GM21737 (cell line): ENCODE data around the gene PRKAA2.

ENCODE experiments used
- ATAC-seq: cut with Tn5 transposase; IDR thresholded peaks from one replicate; pipeline ENCODE4 v1.9.1; 2021; ENCODE audit warnings: mild to moderate bottlenecking, moderate library complexity; ENCODE audit not compliant: unreplicated experiment

Gene PRKAA2

DNA sequence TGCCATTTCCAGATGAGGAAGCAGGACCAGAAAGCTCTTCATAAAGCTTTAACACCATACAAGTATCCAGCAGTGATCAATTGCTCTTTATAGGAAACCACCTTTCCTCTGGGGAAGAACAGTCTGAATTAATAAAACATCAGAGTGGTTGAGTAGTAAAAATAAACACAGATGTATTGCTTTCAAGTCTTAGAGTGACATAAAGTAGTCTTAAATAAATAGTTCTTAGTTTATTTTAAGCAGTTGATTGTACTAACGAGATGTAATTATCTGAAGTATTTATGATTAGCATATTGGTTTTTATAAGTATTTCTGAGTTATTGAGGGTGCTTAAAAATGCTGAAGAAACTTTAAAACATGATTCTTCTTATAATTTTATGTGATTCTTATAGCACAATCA lies 67.0 kb downstream of the PRKAA2 start:
- no peak for ATAC-seq

DNA sequence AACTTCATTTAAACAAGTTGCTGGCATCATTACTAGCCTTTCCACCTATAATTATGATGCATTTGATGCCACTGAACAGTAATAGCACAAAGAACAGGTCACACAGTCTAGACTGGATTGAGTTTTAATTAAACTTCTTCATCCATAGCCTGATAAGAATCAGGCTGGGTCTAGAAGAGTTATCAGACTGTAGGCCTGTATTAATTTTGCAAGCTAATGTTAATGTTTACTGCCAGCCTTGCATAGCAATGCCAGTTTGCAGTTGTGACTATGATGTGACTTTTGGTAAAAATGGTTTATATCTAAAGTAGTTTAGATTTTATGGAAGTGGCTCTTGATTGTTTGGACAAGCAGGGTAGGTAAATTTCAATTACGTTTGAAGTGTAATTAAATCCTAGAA lies 68.0 kb downstream of the PRKAA2 start:
- no peak for ATAC-seq

DNA sequence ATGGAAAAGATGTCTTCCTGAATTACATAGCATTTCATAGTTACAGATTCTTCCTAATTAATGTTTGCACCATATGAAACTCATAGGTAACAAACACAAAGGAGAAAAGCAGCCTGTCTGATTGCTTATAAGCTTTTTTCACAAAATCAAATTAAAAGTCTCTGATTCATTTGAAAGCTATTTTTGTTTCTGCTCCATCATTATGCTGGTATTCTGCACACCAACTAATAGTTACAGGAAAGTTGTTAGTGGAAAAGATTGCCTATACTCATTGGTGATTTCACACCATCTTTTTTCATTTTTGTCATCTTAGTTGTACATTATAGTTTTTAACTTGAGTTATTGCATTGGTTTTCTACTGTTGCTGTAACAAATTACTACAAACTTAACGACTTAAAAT lies 70.0 kb downstream of the PRKAA2 start:
- no peak for ATAC-seq

DNA sequence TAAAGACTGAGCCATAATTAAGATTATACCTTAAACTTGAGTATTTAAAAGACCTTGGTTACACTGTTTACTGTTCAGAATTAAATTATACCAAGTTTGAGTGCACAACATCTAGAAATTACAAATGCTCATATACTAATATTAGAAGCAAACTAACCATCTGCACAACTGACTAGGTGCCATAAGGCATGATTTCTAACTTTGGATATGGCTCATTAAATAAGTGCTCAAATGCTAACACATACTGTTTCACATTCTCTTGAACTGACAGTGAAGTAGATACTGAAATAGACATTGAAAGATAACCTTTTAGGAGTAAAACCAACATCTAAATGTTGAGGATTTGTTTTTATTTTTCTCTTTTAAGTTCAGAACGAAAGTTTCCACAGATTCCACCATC lies 74.1 kb downstream of the PRKAA2 start:
- no peak for ATAC-seq

DNA sequence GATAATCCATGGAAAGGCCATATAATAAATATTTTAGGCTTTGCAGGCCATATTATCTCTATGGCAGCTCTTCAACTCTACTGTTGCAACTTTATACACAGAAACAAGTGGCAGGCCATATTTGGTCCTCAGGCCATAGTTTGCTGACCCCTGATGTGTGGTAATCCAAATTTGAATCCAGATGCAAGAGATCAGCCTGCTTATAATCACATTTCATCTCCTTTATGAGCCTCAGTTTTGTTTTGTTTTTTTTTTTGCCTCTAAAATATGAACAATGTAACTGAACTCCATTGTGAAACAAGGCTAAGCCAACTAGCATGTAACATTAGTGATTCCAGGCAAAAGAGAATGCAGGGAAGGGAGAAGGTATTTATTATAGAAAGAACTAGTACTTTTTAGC lies 81.6 kb downstream of the PRKAA2 start:
- no peak for ATAC-seq

DNA sequence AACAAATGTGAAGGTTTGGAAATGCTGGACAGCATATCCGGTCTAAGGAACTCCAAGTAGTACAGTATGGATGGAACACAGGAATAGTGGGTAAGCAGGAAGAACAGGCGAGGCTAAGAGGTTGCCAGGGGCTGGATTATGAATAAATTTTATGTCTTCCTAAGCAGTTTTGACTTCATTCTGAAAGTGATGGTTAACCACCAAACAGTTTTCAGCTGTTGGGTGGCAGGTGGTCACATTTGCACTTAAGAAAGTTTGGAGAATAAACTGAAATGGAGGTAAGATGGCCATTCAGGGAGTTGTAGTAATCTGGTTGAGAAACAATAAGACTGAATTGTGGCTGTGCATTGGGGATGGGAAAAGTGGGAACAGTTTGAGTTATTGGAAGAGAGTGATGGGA lies 83.8 kb downstream of the PRKAA2 start:
- ATAC-seq = no peak

DNA sequence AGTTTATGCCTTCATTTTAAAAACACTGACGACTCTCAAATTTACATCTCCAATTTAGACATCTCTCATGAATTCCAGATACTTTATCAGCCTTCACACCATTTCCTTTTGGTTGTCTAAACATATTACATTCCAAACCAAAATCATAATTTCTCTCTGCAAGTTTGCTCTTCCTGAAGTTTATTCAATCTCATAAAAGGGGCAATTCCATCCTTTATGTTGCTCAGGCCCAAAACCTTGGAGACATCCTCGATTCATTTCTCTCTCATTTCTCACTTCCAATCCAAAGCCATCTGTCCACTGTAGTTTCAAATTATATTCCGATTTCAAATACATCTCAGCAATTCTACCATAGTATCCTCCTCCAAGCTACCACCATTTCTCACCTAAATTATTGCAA lies 100.1 kb downstream of the PRKAA2 start:
- no peak for ATAC-seq

DNA sequence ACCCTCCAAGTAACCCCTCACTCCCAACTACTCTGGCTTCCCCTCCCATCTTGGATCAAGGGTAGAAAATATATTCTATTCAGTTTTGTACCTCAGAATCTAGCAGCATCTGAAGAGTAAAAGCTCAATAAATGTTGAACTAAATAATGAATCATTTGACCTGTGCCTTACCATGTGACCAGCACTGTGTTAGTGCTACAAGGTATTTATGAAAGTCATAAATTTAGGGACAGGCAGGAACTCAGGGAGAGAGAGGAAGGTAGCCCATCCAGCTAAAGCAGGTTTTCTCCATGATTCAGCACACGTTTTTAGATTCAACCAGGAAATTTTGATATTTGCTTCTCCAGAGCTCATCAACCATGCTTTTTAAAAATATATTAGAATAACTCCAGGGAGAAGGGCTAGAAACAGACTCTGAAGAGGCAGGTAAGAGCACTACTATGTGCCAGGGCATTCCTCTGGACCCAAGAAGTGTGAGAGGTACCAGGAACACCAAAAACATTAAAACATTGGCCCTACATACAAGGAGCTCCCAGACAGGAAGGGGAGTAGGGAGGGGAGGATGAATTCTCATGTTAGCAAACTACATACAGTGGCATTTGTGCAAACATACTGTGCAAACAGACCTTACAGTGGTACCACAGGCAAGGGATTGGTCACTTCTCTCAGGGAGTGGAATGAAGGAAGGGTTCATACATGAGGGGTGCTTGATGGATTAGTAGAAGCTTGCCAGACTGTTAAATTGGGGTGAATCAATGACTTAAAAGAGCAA lies 109.8 kb downstream of the PRKAA2 start:
- no peak for ATAC-seq

DNA sequence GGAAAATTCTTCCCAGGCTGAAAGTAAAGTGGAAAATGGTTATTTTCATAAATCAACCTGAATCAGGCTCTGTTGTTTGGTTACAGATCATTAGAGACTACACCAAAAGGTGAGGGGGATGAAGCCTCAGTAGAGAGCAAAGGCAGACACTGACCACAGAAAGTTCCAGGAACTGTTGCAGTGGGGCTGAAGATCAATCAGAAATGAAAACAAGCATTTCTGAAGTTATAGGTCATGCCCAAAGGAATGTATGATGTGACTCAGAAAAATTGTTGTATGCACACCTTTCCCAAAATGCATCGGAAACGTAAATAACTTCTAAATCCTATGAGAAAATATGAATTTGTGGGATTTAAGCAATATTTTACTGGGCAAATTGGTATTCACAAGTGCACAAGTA lies 110.8 kb downstream of the PRKAA2 start:
- ATAC-seq = no peak

DNA sequence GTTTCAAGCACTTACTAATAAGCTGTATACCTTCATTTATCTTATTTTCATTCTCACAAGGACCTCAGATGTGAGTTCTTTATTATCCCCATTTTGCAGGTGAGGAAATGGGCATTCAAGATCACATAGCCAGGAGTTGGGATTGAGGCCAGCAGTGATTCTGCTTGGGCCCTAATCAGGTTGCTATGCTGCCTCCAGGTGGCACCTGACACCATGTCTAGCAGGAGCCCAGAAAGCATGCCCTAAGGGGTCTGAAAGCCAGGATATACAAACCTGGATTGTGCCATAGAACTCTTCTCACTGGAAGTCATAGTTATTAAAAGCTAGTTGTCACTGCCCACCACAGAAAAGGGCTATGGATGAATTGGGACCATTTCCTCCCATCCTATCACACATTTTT lies 113.0 kb downstream of the PRKAA2 start:
- ATAC-seq = no peak

DNA sequence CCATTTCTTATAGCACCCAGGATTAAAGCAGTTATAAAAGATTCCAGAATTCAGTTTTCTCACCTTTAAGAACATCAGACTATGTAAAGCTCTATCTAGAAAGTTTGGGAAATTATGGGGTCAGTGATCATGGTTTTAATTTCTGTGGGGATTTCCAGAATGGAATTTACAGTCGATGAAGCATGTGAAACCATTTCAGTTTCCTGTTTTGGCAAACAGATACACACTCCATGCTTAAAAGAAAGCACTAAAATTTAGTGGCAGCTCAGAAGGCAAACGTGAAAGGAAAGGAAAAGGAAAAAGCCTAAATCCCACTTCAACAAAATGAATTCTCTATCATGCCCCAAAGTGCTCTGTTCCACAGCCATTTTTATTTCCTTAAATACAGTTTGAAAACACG lies 113.7 kb downstream of the PRKAA2 start:
- ATAC-seq = no peak
